Measurements from ENCODE around the gene MEX3C.

Gene MEX3C

GRCh38 chr18:51162617-51163016 is 34.9 kb downstream of the MEX3C start:
- Histone ChIP-seq H3K14ac (ENCODE audit: low read length) (no peak overlapping the region), H3K27me3 (ENCODE audit: insufficient read depth, low read length) (no peaks in the 10 kb centered on the region), H4K8ac (ENCODE audit: low read depth, low read length) (no peak overlapping the region), H3K18ac (ENCODE audit: low read length) (no peak overlapping the region), H2AK5ac (ENCODE audit: low read length) (no peak overlapping the region), H2BK12ac (ENCODE audit: low read length) (no peak overlapping the region), H3K4me3 (ENCODE audit: low read depth, low read length) (no peak overlapping the region), H3K9ac (ENCODE audit: low read length) (peak overlapping the region; percentile 71), H4K91ac (ENCODE audit: low read depth, low read length) (no peak overlapping the region), H2AFZ (ENCODE audit: insufficient read depth, low read length, poor library complexity) (no peak overlapping the region), H3K79me1 (ENCODE audit: low read length) (no peaks in the 10 kb centered on the region), H3K4me2 (ENCODE audit: low read length) (no peak overlapping the region), H3K27ac (ENCODE audit: low read depth, low read length) (no peak overlapping the region), H3K4ac (ENCODE audit: low read depth, low read length) (no peak overlapping the region), H3K36me3 (ENCODE audit: control insufficient read depth in 1 of 2, insufficient read depth in 2 of 2, low read length in 2 of 2) (no peaks in the 10 kb centered on the region), H2BK120ac (ENCODE audit: insufficient read depth, low read length, poor library complexity) (no peak overlapping the region), H3K9me3 (ENCODE audit: insufficient read depth, low read depth, low read length) (peaks cover 4% of the 10 kb centered on the region), H3K4me1 (ENCODE audit: control insufficient read depth in 1 of 2, insufficient read depth in 2 of 2, low read length in 2 of 2) (no peaks in the 10 kb centered on the region), H4K12ac (ENCODE audit: low read depth, low read length) (no peak overlapping the region), H2BK5ac (ENCODE audit: low read depth, low read length, poor library complexity) (no peak overlapping the region), H3K79me2 (ENCODE audit: control insufficient read depth, insufficient read depth, low read length, poor library complexity) (no peaks in the 10 kb centered on the region), H3K23ac (ENCODE audit: low read length) (no peak overlapping the region)
- no peak for DNase-seq
- no CpG with 5 or more reads among the region's 3 CpGs for WGBS (ENCODE audit: extremely low coverage, insufficient coverage, insufficient read length)

GRCh38 chr18:51160646-51161045 is 36.8 kb downstream of the MEX3C start:
- no peak overlapping the region for H2BK120ac ChIP-seq (ENCODE audit: insufficient read depth, low read length, poor library complexity)
- no peak overlapping the region for H4K91ac ChIP-seq (ENCODE audit: low read depth, low read length)
- no peak overlapping the region for H4K8ac ChIP-seq (ENCODE audit: low read depth, low read length)
- H3K4me2 ChIP-seq (ENCODE audit: low read length) = no peak overlapping the region
- no peaks in the 10 kb centered on the region for H3K27me3 ChIP-seq (ENCODE audit: insufficient read depth, low read length)
- H3K27ac ChIP-seq (ENCODE audit: low read depth, low read length) = no peak overlapping the region
- no peak overlapping the region for H4K12ac ChIP-seq (ENCODE audit: low read depth, low read length)
- H3K36me3 ChIP-seq (ENCODE audit: control insufficient read depth in 1 of 2, insufficient read depth in 2 of 2, low read length in 2 of 2) = no peaks in the 10 kb centered on the region
- H2AK5ac ChIP-seq (ENCODE audit: low read length) = no peak overlapping the region
- DNase-seq = no peak
- no peaks in the 10 kb centered on the region for H3K4me1 ChIP-seq (ENCODE audit: control insufficient read depth in 1 of 2, insufficient read depth in 2 of 2, low read length in 2 of 2)
- no peak overlapping the region for H3K23ac ChIP-seq (ENCODE audit: low read length)
- H3K79me2 ChIP-seq (ENCODE audit: control insufficient read depth, insufficient read depth, low read length, poor library complexity) = no peaks in the 10 kb centered on the region
- H3K14ac ChIP-seq (ENCODE audit: low read length) = no peak overlapping the region
- H3K79me1 ChIP-seq (ENCODE audit: low read length) = no peaks in the 10 kb centered on the region
- H2AFZ ChIP-seq (ENCODE audit: insufficient read depth, low read length, poor library complexity) = no peak overlapping the region
- peak overlapping the region; percentile 55 for H3K9ac ChIP-seq (ENCODE audit: low read length)
- H3K4me3 ChIP-seq (ENCODE audit: low read depth, low read length) = no peak overlapping the region
- no peak overlapping the region for H2BK5ac ChIP-seq (ENCODE audit: low read depth, low read length, poor library complexity)
- peaks cover 4% of the 10 kb centered on the region for H3K9me3 ChIP-seq (ENCODE audit: insufficient read depth, low read depth, low read length)
- H2BK12ac ChIP-seq (ENCODE audit: low read length) = no peak overlapping the region
- WGBS (ENCODE audit: extremely low coverage, insufficient coverage, insufficient read length) = no CpG with 5 or more reads among the region's 5 CpGs
- no peak overlapping the region for H3K18ac ChIP-seq (ENCODE audit: low read length)
- H3K4ac ChIP-seq (ENCODE audit: low read depth, low read length) = no peak overlapping the region

GRCh38 chr18:51157215-51157614 is 40.3 kb downstream of the MEX3C start:
- Histone ChIP-seq H3K23ac (ENCODE audit: low read length) (no peak overlapping the region), H3K4me1 (ENCODE audit: control insufficient read depth in 1 of 2, insufficient read depth in 2 of 2, low read length in 2 of 2) (no peaks in the 10 kb centered on the region), H2BK120ac (ENCODE audit: insufficient read depth, low read length, poor library complexity) (no peak overlapping the region), H2BK5ac (ENCODE audit: low read depth, low read length, poor library complexity) (no peak overlapping the region), H3K36me3 (ENCODE audit: control insufficient read depth in 1 of 2, insufficient read depth in 2 of 2, low read length in 2 of 2) (no peaks in the 10 kb centered on the region), H3K4me2 (ENCODE audit: low read length) (no peak overlapping the region), H3K4ac (ENCODE audit: low read depth, low read length) (no peak overlapping the region), H3K79me1 (ENCODE audit: low read length) (no peaks in the 10 kb centered on the region), H3K79me2 (ENCODE audit: control insufficient read depth, insufficient read depth, low read length, poor library complexity) (no peaks in the 10 kb centered on the region), H3K9ac (ENCODE audit: low read length) (no peak overlapping the region), H3K4me3 (ENCODE audit: low read depth, low read length) (no peak overlapping the region), H2BK12ac (ENCODE audit: low read length) (no peak overlapping the region), H2AFZ (ENCODE audit: insufficient read depth, low read length, poor library complexity) (no peak overlapping the region), H4K8ac (ENCODE audit: low read depth, low read length) (no peak overlapping the region), H2AK5ac (ENCODE audit: low read length) (no peak overlapping the region), H4K12ac (ENCODE audit: low read depth, low read length) (no peak overlapping the region), H3K14ac (ENCODE audit: low read length) (no peak overlapping the region), H3K27ac (ENCODE audit: low read depth, low read length) (no peak overlapping the region), H3K27me3 (ENCODE audit: insufficient read depth, low read length) (no peaks in the 10 kb centered on the region), H4K91ac (ENCODE audit: low read depth, low read length) (no peak overlapping the region), H3K9me3 (ENCODE audit: insufficient read depth, low read depth, low read length) (peaks cover 2% of the 10 kb centered on the region), H3K18ac (ENCODE audit: low read length) (no peak overlapping the region)
- no peak for DNase-seq
- WGBS (ENCODE audit: extremely low coverage, insufficient coverage, insufficient read length) = no CpG with 5 or more reads among the region's 2 CpGs

- no peak overlapping the region for H2BK5ac ChIP-seq (ENCODE audit: low read depth, low read length, poor library complexity)
- no peak overlapping the region for H2BK12ac ChIP-seq (ENCODE audit: low read length)
- H2BK120ac ChIP-seq (ENCODE audit: insufficient read depth, low read length, poor library complexity) = no peak overlapping the region
- no peak overlapping the region for H3K4me2 ChIP-seq (ENCODE audit: low read length)
- no peak overlapping the region for H3K4me3 ChIP-seq (ENCODE audit: low read depth, low read length)
- DNase-seq = no peak
- H3K36me3 ChIP-seq (ENCODE audit: control insufficient read depth in 1 of 2, insufficient read depth in 2 of 2, low read length in 2 of 2) = no peaks in the 10 kb centered on the region
- no peak overlapping the region for H2AFZ ChIP-seq (ENCODE audit: insufficient read depth, low read length, poor library complexity)
- H4K12ac ChIP-seq (ENCODE audit: low read depth, low read length) = no peak overlapping the region
- H3K23ac ChIP-seq (ENCODE audit: low read length) = no peak overlapping the region
- H3K4ac ChIP-seq (ENCODE audit: low read depth, low read length) = no peak overlapping the region
- no peak overlapping the region for H3K27ac ChIP-seq (ENCODE audit: low read depth, low read length)
- no peak overlapping the region for H3K14ac ChIP-seq (ENCODE audit: low read length)
- no CpG with 5 or more reads among the region's 8 CpGs for WGBS (ENCODE audit: extremely low coverage, insufficient coverage, insufficient read length)
- peaks cover 3% of the 10 kb centered on the region for H3K9me3 ChIP-seq (ENCODE audit: insufficient read depth, low read depth, low read length)
- H3K79me1 ChIP-seq (ENCODE audit: low read length) = peaks cover 3% of the 10 kb centered on the region
- no peak overlapping the region for H4K8ac ChIP-seq (ENCODE audit: low read depth, low read length)
- no peak overlapping the region for H3K9ac ChIP-seq (ENCODE audit: low read length)
- no peak overlapping the region for H2AK5ac ChIP-seq (ENCODE audit: low read length)
- H3K27me3 ChIP-seq (ENCODE audit: insufficient read depth, low read length) = no peaks in the 10 kb centered on the region
- H3K4me1 ChIP-seq (ENCODE audit: control insufficient read depth in 1 of 2, insufficient read depth in 2 of 2, low read length in 2 of 2) = peaks cover 4 to 7% of the 10 kb centered on the region in 2 experiments
- H4K91ac ChIP-seq (ENCODE audit: low read depth, low read length) = no peak overlapping the region
- H3K79me2 ChIP-seq (ENCODE audit: control insufficient read depth, insufficient read depth, low read length, poor library complexity) = no peaks in the 10 kb centered on the region
- no peak overlapping the region for H3K18ac ChIP-seq (ENCODE audit: low read length)
Observed at GRCh38 chr18:51154431-51155063, 42.9 kb downstream of the MEX3C start.
